Measurements from ENCODE around the gene TMTC2. TPM values are rescaled to one million over a fixed set of nuclear protein-coding genes. Genes with fewer than 3 reads are reported as not detected.

TMTC2 gene
- total and polyA plus RNA-seq, 10 of the 15 experiments (the other 5 are each of a cell fraction or from before 2014, with no cell fraction given), result 0.14 to 9.7 (median 1.2) TPM

- no peaks in the 10 kb centered on the region for H3K4me1 ChIP-seq (ENCODE audit: control insufficient read depth, insufficient read depth, low read length)
- H3K27me3 ChIP-seq (replicated peaks in 1 of 2; ENCODE audit: control insufficient read depth in 2 of 2, insufficient read depth in 2 of 2, low read length in 1 of 2), result no peaks in the 10 kb centered on the region
- in situ Hi-C loops (cut with MboI) (no loop called here), intact Hi-C loops (cut with micrococcal nuclease; ENCODE audit: unreplicated experiment) (no loop called here)
- POLR2A ChIA-PET, result no interaction called here
- no peaks in the 10 kb centered on the region for H3K36me3 ChIP-seq (ENCODE audit: control insufficient read depth in 2 of 2, insufficient read depth in 2 of 2, low read length in 1 of 2)
- CTCF ChIA-PET, result interaction anchor here (1.1 to 1.2 kb wide), 2 partner anchors 13 to 198 kb away, joined by 3 to 4 read pairs; no protein-coding TSS in a partner anchor
- no peaks in the 10 kb centered on the region for H4K20me1 ChIP-seq (ENCODE audit: control insufficient read depth, insufficient read depth)
- no peak overlapping the region for H3K27ac ChIP-seq (ENCODE audit: control insufficient read depth, insufficient read depth)
- no peak overlapping the region for H3K4me3 ChIP-seq
- ATAC-seq, result no peak
- no peak for DNase-seq (ENCODE audit: low read depth, low spot score)
- H3K9me3 ChIP-seq (replicated peaks; ENCODE audit: control insufficient read depth, insufficient read depth, low read length), result no peaks in the 10 kb centered on the region
- BruUV-seq (replicated peaks), result no TSS peak
- no peak for FAIRE-seq
- 74% methylated on average over 8 of the region's 8 CpGs for WGBS (ENCODE audit: insufficient coverage, insufficient replicate concordance, low lambda C conversion rate, missing lambda C conversion rate)
- no peaks in the 10 kb centered on the region for H3K79me2 ChIP-seq (ENCODE audit: control insufficient read depth, insufficient read depth, low read length)
- H3K4me2 ChIP-seq (ENCODE audit: control insufficient read depth, insufficient read depth), result no peak overlapping the region
- TF ChIP-seq CHD4 (IDR thresholded peaks at IDR 0.05) (no peak), SREBF1 (IDR thresholded peaks at IDR 0.05; ENCODE audit: low read length) (no peak)
- RAD21 ChIA-PET (ENCODE audit: unreplicated experiment), result no interaction called here
- H3K9ac ChIP-seq (ENCODE audit: control insufficient read depth, insufficient read depth, low read length), result no peak overlapping the region
- H2AFZ ChIP-seq (ENCODE audit: control insufficient read depth, low read depth, low read length), result no peak overlapping the region
- SMC1A ChIA-PET (ENCODE audit: uncharacterized antibody, unreplicated experiment), result interaction anchor here (1.2 to 2.6 kb wide), 4 partner anchors 8 to 14 kb away, joined by 3 to 11 read pairs (median 4); no protein-coding TSS in a partner anchor
Measured at GRCh38 chr12:82883394-82884355, 197.0 kb downstream of the TMTC2 start.

GRCh38 chr12:82886671-82887340, 200.1 kb downstream of the TMTC2 start:
- no peak overlapping the region for H3K27ac ChIP-seq (ENCODE audit: control insufficient read depth, insufficient read depth)
- in situ Hi-C loops (cut with MboI) (no loop called here), intact Hi-C loops (cut with micrococcal nuclease; ENCODE audit: unreplicated experiment) (no loop called here)
- CTCF ChIA-PET, result interaction anchor here (0.6 to 1.9 kb wide), 2 partner anchors 19 to 529 kb away, joined by 3 to 5 read pairs; partner anchors contain the start of genes CCDC59 and METTL25
- ATAC-seq (no peak), FAIRE-seq (no peak), DNase-seq (ENCODE audit: low read depth, low spot score) (no peak)
- POLR2A ChIA-PET, result no interaction called here
- no peaks in the 10 kb centered on the region for H3K79me2 ChIP-seq (ENCODE audit: control insufficient read depth, insufficient read depth, low read length)
- SMC1A ChIA-PET (ENCODE audit: uncharacterized antibody, unreplicated experiment), result interaction anchor here (0.8 to 1.1 kb wide), 2 partner anchors 9 to 15 kb away, joined by 3 to 4 read pairs; no protein-coding TSS in a partner anchor
- no TSS peak for BruUV-seq (replicated peaks)
- no peak overlapping the region for H3K9ac ChIP-seq (ENCODE audit: control insufficient read depth, insufficient read depth, low read length)
- H3K4me3 ChIP-seq, result no peak overlapping the region
- no peaks in the 10 kb centered on the region for H3K36me3 ChIP-seq (ENCODE audit: control insufficient read depth in 2 of 2, insufficient read depth in 2 of 2, low read length in 1 of 2)
- H4K20me1 ChIP-seq (ENCODE audit: control insufficient read depth, insufficient read depth), result no peaks in the 10 kb centered on the region
- no peak for TF ChIP-seq TARDBP (IDR thresholded peaks at IDR 0.05; ENCODE audit: borderline replicate concordance)
- no peak for TF ChIP-seq HDGF (IDR thresholded peaks at IDR 0.05)
- no peak for TF ChIP-seq ZBED1 (IDR thresholded peaks at IDR 0.05; ENCODE audit: borderline replicate concordance)
- TF ChIP-seq SKIL (IDR thresholded peaks at IDR 0.05; ENCODE audit: low read depth, poor library complexity, severe bottlenecking), result no peak
- TF ChIP-seq SMARCA5 (IDR thresholded peaks at IDR 0.05), result no peak
- TF ChIP-seq CHD4 (IDR thresholded peaks at IDR 0.05), result no peak
- no peak for TF ChIP-seq SIX5 (IDR thresholded peaks at IDR 0.05; ENCODE audit: low read depth, low read length, severe bottlenecking)
- TF ChIP-seq STAT1 (conservative IDR thresholded peaks at IDR 0.05), result no peak
- no peak for TF ChIP-seq ZNF274 (IDR thresholded peaks at IDR 0.05; ENCODE audit: insufficient read depth, insufficient read length)
- no peak for TF ChIP-seq TCF12 (IDR thresholded peaks at IDR 0.05; ENCODE audit: low read depth, low read length)
- TF ChIP-seq HDAC6 (IDR thresholded peaks at IDR 0.05; ENCODE audit: unreplicated experiment), result no peak
- no peak for TF ChIP-seq RAD51 (IDR thresholded peaks at IDR 0.05)
- no peak overlapping the region for H2AFZ ChIP-seq (ENCODE audit: control insufficient read depth, low read depth, low read length)
- 44% methylated on average over 2 of the region's 2 CpGs for WGBS (ENCODE audit: insufficient coverage, insufficient replicate concordance, low lambda C conversion rate, missing lambda C conversion rate)
- H3K4me2 ChIP-seq (ENCODE audit: control insufficient read depth, insufficient read depth), result no peak overlapping the region
- RAD21 ChIA-PET (ENCODE audit: unreplicated experiment), result no interaction called here
- no peaks in the 10 kb centered on the region for H3K27me3 ChIP-seq (replicated peaks in 1 of 2; ENCODE audit: control insufficient read depth in 2 of 2, insufficient read depth in 2 of 2, low read length in 1 of 2)
- no peaks in the 10 kb centered on the region for H3K9me3 ChIP-seq (replicated peaks; ENCODE audit: control insufficient read depth, insufficient read depth, low read length)
- H3K4me1 ChIP-seq (ENCODE audit: control insufficient read depth, insufficient read depth, low read length), result no peaks in the 10 kb centered on the region

All from GM12878 (cell line).